Neural progenitor cell (in vitro differentiated cells): ENCODE results near the gene TPT1. TPM values are rescaled to one million over a fixed set of nuclear protein-coding genes. Genes with fewer than 3 reads are reported as not detected.

ENCODE experiments used
- DNase-seq: peaks from one replicate; pipeline ENCODE4 v3.0.0-alpha.2; 2016; ENCODE audit warnings: low spot score
- H2AFZ ChIP-seq: fragments of 200-600 bp; sonication (generic); replicated peaks from 2 replicates; pipeline ENCODE4 v1.6.1; 2016; ENCODE audit warnings: antibody characterized with exemption
- H3F3A ChIP-seq: fragments of 200-600 bp; sonication (generic); 2 replicates; pipeline ENCODE4 v1.6.1; 2016; ENCODE audit warnings: antibody characterized with exemption, low read depth
- H3K27ac ChIP-seq: fragments of 200-600 bp; sonication (generic); 2 replicates; pipeline ENCODE4 v1.5.1; 2016; ENCODE audit warnings: mild to moderate bottlenecking
- H3K27me3 ChIP-seq: fragments of 200-600 bp; sonication (generic); 2 replicates; pipeline ENCODE4 v1.6.1; 2016; ENCODE audit warnings: mild to moderate bottlenecking, moderate library complexity
- H3K36me3 ChIP-seq: fragments of 200-600 bp; sonication (generic); 2 replicates; pipeline ENCODE4 v1.5.1; 2016
- H3K4me1 ChIP-seq: fragments of 200-600 bp; sonication (generic); 2 replicates; pipeline ENCODE4 v1.6.1; 2016; ENCODE audit warnings: mixed run types
- H3K4me2 ChIP-seq: fragments of 200-600 bp; sonication (generic); 2 replicates; pipeline ENCODE4 v1.6.1; 2016
- H3K4me3 ChIP-seq: fragments of 200-600 bp; sonication (generic); 2 replicates; pipeline ENCODE4 v1.5.1; 2016
- H3K79me2 ChIP-seq: fragments of 200-600 bp; sonication (generic); 2 replicates; pipeline ENCODE4 v1.6.1; 2016; ENCODE audit warnings: low read depth
- H3K9ac ChIP-seq: fragments of 200-600 bp; sonication (generic); 2 replicates; pipeline ENCODE4 v1.6.1; 2016
- H3K9me3 ChIP-seq: fragments of 200-600 bp; sonication (generic); 2 replicates; pipeline ENCODE4 v1.5.1; 2016; ENCODE audit warnings: low read depth
- H4K20me1 ChIP-seq: fragments of 200-600 bp; sonication (generic); 2 replicates; pipeline ENCODE4 v1.6.1; 2016; ENCODE audit warnings: low read depth
- H3K27ac Mint-ChIP-seq: 3 replicates; pipeline ENCODE4 v1.8.0; 2021; ENCODE audit warnings: mixed read lengths
- H3K27me3 Mint-ChIP-seq: 2 replicates; pipeline ENCODE4 v1.8.0; 2022; ENCODE audit warnings: low read depth, mild to moderate bottlenecking, inconsistent platforms, moderate library complexity, mixed read lengths; ENCODE audit not compliant: insufficient read depth
- H3K36me3 Mint-ChIP-seq: 3 replicates; pipeline ENCODE4 v1.8.0; 2021; ENCODE audit warnings: mixed read lengths
- H3K4me1 Mint-ChIP-seq: 3 replicates; pipeline ENCODE4 v1.8.0; 2021; ENCODE audit warnings: mixed read lengths
- H3K4me3 Mint-ChIP-seq: 3 replicates; pipeline ENCODE4 v1.8.0; 2021; ENCODE audit warnings: mild to moderate bottlenecking, moderate library complexity, mixed read lengths
- H3K9me3 Mint-ChIP-seq: 3 replicates; pipeline ENCODE4 v1.8.0; 2020; ENCODE audit warnings: mixed read lengths
- CTCF ChIP-seq: fragments of 200-600 bp; sonication (generic); IDR thresholded peaks from 2 replicates; pipeline ENCODE4 v1.5.1; 2017; ENCODE audit warnings: antibody characterized with exemption, mild to moderate bottlenecking
- EZH2 ChIP-seq: fragments of 200-600 bp; sonication (generic); IDR thresholded peaks from 2 replicates; pipeline ENCODE4 v1.6.1; 2017; ENCODE audit warnings: antibody characterized with exemption, mild to moderate bottlenecking, moderate library complexity
- EZH2phosphoT487 ChIP-seq: fragments of 200-600 bp; sonication (generic); IDR thresholded peaks from 2 replicates; pipeline ENCODE4 v1.6.1; 2017; ENCODE audit warnings: antibody characterized with exemption
- total RNA-seq: library from RNA; depleted of rRNA; stranded (reverse); fragments of >200 nt; gene quantifications from 2 replicates; pipeline ENCODE4 v1.2.3, GENCODE V29; 2015; ENCODE audit warnings: low replicate concordance

Gene TPT1
- total RNA-seq, 1 donor from 2014 or later, result 4,951 TPM

- DNase-seq, result no peak
- H3K36me3 ChIP-seq, result no peaks in the 10 kb centered on the region
- H2AFZ ChIP-seq, result no peak overlapping the region
- no peaks in the 10 kb centered on the region for H3K27me3 ChIP-seq
- H3K4me1 Mint-ChIP-seq, result peaks cover 10% of the 10 kb centered on the region
- H3K4me1 ChIP-seq, result peaks cover 3% of the 10 kb centered on the region
- no peaks in the 10 kb centered on the region for H3K79me2 ChIP-seq
- no peaks in the 10 kb centered on the region for H3K9me3 Mint-ChIP-seq
- H3K27me3 Mint-ChIP-seq, result peaks cover 6% of the 10 kb centered on the region
- TF ChIP-seq EZH2, result no peak
- TF ChIP-seq EZH2phosphoT487, result no peak
- no peak for TF ChIP-seq CTCF
- no peak overlapping the region for H3K9ac ChIP-seq
- no peak overlapping the region for H3K4me3 ChIP-seq
- no peak overlapping the region for H3K4me2 ChIP-seq
- H3K36me3 Mint-ChIP-seq, result peaks cover 2% of the 10 kb centered on the region
- H3K27ac Mint-ChIP-seq, result no peak overlapping the region
- peaks cover 15% of the 10 kb centered on the region for H3F3A ChIP-seq
- no peaks in the 10 kb centered on the region for H3K9me3 ChIP-seq
- H4K20me1 ChIP-seq, result no peaks in the 10 kb centered on the region
- no peak overlapping the region for H3K4me3 Mint-ChIP-seq
- no peak overlapping the region for H3K27ac ChIP-seq
These were observed 25.3 kb downstream of the TPT1 start for GRCh38 chr13:45315520-45316167.

GRCh38 chr13:45314822-45315221 is 26.2 kb downstream of the TPT1 start:
- Histone ChIP-seq H3K4me1 (peaks cover 7% of the 10 kb centered on the region), H3K4me3 (no peak overlapping the region), H3K9me3 (no peaks in the 10 kb centered on the region), H2AFZ (no peak overlapping the region), H3K27ac (no peak overlapping the region), H3K36me3 (no peaks in the 10 kb centered on the region), H3K27me3 (no peaks in the 10 kb centered on the region), H4K20me1 (no peaks in the 10 kb centered on the region), H3K4me2 (no peak overlapping the region), H3F3A (peaks cover 20% of the 10 kb centered on the region), H3K9ac (no peak overlapping the region), H3K79me2 (no peaks in the 10 kb centered on the region)
- Mint-ChIP-seq H3K4me1 (peaks cover 13% of the 10 kb centered on the region), H3K4me3 (no peak overlapping the region), H3K36me3 (peaks cover 2% of the 10 kb centered on the region), H3K27me3 (peaks cover 6% of the 10 kb centered on the region), H3K27ac (no peak overlapping the region), H3K9me3 (no peaks in the 10 kb centered on the region)
- no peak for DNase-seq
- TF ChIP-seq EZH2phosphoT487 (no peak), CTCF (no peak), EZH2 (no peak)

DNA sequence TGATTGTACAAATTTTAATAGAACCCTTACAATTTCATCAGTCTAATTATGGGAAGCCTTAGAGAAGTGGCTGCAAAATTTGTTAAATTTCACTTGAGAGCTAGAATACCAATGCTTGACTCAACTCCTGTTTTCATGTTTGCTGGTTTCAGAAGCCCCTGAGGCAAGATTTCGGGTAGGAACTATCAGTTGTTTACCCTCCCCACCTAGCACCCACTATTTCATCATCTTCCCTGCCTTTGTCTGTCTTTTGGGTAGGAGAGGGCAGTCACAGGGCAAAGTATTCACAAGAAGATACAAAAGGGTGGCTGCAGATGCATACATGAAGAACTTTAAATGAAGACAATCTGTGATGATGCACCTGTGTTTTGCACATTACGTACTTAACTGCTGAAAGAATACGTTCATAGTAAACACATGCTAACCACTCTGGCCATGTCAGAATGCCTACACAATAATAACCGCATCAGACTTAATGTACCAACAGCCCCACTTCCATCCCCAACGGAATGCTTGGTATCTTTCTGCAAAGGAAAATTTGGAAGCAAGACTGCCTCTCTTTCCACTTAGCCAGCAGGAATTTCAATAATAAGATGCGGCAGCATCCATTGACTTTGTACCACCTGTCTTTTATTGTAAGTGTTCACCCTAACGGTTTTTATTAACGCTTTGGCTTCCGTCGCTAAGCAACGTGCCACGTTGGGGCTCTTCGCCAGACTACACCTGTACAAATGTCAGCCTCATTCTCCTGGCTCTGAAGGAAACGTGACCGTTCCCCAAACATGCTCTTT is 30.4 kb downstream of the TPT1 start:
- Mint-ChIP-seq H3K9me3 (no peaks in the 10 kb centered on the region), H3K27me3 (peaks cover 5% of the 10 kb centered on the region), H3K4me3 (peak overlapping the region; percentile 85), H3K27ac (no peak overlapping the region), H3K36me3 (peaks cover 2% of the 10 kb centered on the region), H3K4me1 (peaks cover 20% of the 10 kb centered on the region)
- no peak overlapping the region for H3K9ac ChIP-seq
- no peaks in the 10 kb centered on the region for H4K20me1 ChIP-seq
- no peak overlapping the region for H3K27ac ChIP-seq
- H3K4me2 ChIP-seq, result peak overlapping the region; percentile 72
- peaks cover 20% of the 10 kb centered on the region for H3F3A ChIP-seq
- DNase-seq, result no peak
- no peaks in the 10 kb centered on the region for H3K79me2 ChIP-seq
- H3K9me3 ChIP-seq, result no peaks in the 10 kb centered on the region
- no peaks in the 10 kb centered on the region for H3K36me3 ChIP-seq
- peak overlapping the region; percentile 37 for H3K4me3 ChIP-seq
- H2AFZ ChIP-seq, result peak overlapping the region; percentile 92
- H3K27me3 ChIP-seq, result no peaks in the 10 kb centered on the region
- peaks cover 11% of the 10 kb centered on the region for H3K4me1 ChIP-seq
- TF ChIP-seq EZH2, result no peak
- TF ChIP-seq CTCF, result no peak
- TF ChIP-seq EZH2phosphoT487, result no peak
